HepG2 (cell line): Measurements from ENCODE around the gene SLC4A11. TPM values are rescaled to one million over a fixed set of nuclear protein-coding genes. Genes with fewer than 3 reads are reported as not detected.

Source experiments
- CENPT ChIP-seq: sonication (generic); formaldehyde crosslinking; IDR thresholded peaks from 2 replicates; pipeline ENCODE4 v1.8.0; 2022; ENCODE audit warnings: low read depth, mild to moderate bottlenecking, moderate library complexity, missing genetic modification reagents
- KLF13 ChIP-seq: sonication (generic); formaldehyde crosslinking; IDR thresholded peaks from 2 replicates; pipeline ENCODE4 v1.4.0; 2020; ENCODE audit warnings: mild to moderate bottlenecking, missing genetic modification reagents
- MAZ ChIP-seq, 2 experiments: sonication (generic) in 1 of 2; formaldehyde crosslinking in 1 of 2; IDR thresholded peaks; 2 replicates each; pipeline versions ENCODE4 v1.5.0 to v1.6.1; 2012 to 2020; ENCODE audit warnings: low read depth in 2 of 2, mild to moderate bottlenecking in 2 of 2, borderline replicate concordance in 1 of 2, improper control_type of control experiment in 1 of 2, low read length in 1 of 2, missing genetic modification reagents in 1 of 2, moderate library complexity in 1 of 2
- MYNN ChIP-seq: sonication (generic); formaldehyde crosslinking; IDR thresholded peaks from 2 replicates; pipeline ENCODE4 v1.4.0; 2020; ENCODE audit warnings: mild to moderate bottlenecking, low read depth, missing genetic modification reagents
- NCOR1 ChIP-seq: fragments of 200-600 bp; sonication (generic); IDR thresholded peaks from 2 replicates; pipeline ENCODE4 v1.7.0; 2017; ENCODE audit warnings: antibody characterized with exemption, low read length, borderline replicate concordance
- ZBTB38 ChIP-seq: sonication (generic); formaldehyde crosslinking; IDR thresholded peaks from 2 replicates; pipeline ENCODE4 v1.5.1; 2020; ENCODE audit warnings: mild to moderate bottlenecking, missing genetic modification reagents
- ZNF224 ChIP-seq: sonication (generic); formaldehyde crosslinking; IDR thresholded peaks from 2 replicates; pipeline ENCODE4 v1.5.0; 2020; ENCODE audit warnings: mild to moderate bottlenecking, missing genetic modification reagents
- ZSCAN31 ChIP-seq: sonication (generic); formaldehyde crosslinking; IDR thresholded peaks from 2 replicates; pipeline ENCODE4 v1.5.0; 2020; ENCODE audit warnings: low read depth, mild to moderate bottlenecking, missing genetic modification reagents
- ZSCAN9 ChIP-seq: IDR thresholded peaks from 2 replicates; pipeline ENCODE4 v1.6.1; 2016; ENCODE audit warnings: borderline replicate concordance
- polyA plus RNA-seq, 8 experiments: library from polyadenylated mRNA; depleted of rRNA in 3 of 8; stranded (reverse) in 7 of 8; unstranded in 1 of 8; fragments of >200 nt; fragmentation: Illumina TruSeq in 4 of 8; extraction: Trizol in 4 of 8; gene quantifications; 2 replicates each; pipeline versions ENCODE4 v1.2.1 to v1.2.3, GENCODE V29; 2011 to 2016; ENCODE audit warnings: low read depth in 4 of 8, missing spikeins in 1 of 8, mixed read lengths in 1 of 8; ENCODE audit not compliant: insufficient read depth in 1 of 8
- total RNA-seq, 5 experiments: library from RNA; depleted of rRNA; stranded (reverse); fragments of >200 nt; fragmentation: Illumina TruSeq; extraction: Trizol; gene quantifications; 2 replicates each; pipeline ENCODE4 v1.2.3, GENCODE V29; 2016; ENCODE audit warnings: low read depth in 1 of 5
- TF ChIP-seq, protein P1 (sequence below): sonication (generic); formaldehyde crosslinking; IDR thresholded peaks from 2 replicates; pipeline ENCODE4 v1.8.0; 2023; ENCODE audit warnings: mild to moderate bottlenecking, missing genetic modification reagents
- TF ChIP-seq, protein P2 (sequence below): sonication (generic); formaldehyde crosslinking; IDR thresholded peaks from 2 replicates; pipeline ENCODE4 v1.8.1; 2023; ENCODE audit warnings: mild to moderate bottlenecking, missing genetic modification reagents
- TF ChIP-seq, protein P3 (sequence below): sonication (generic); formaldehyde crosslinking; IDR thresholded peaks from 2 replicates; pipeline ENCODE4 v1.9.0; 2021; ENCODE audit warnings: mild to moderate bottlenecking, missing genetic modification reagents
- TF ChIP-seq, protein P4 (sequence below): sonication (generic); formaldehyde crosslinking; IDR thresholded peaks from 2 replicates; pipeline ENCODE4 v1.4.0; 2020; ENCODE audit warnings: missing genetic modification reagents

The SLC4A11 gene
- total and polyA plus RNA-seq, 2 of the 13 experiments (the other 11 are each of a cell fraction or from before 2014, with no cell fraction given), result 3.9 to 27.0 TPM

DNA sequence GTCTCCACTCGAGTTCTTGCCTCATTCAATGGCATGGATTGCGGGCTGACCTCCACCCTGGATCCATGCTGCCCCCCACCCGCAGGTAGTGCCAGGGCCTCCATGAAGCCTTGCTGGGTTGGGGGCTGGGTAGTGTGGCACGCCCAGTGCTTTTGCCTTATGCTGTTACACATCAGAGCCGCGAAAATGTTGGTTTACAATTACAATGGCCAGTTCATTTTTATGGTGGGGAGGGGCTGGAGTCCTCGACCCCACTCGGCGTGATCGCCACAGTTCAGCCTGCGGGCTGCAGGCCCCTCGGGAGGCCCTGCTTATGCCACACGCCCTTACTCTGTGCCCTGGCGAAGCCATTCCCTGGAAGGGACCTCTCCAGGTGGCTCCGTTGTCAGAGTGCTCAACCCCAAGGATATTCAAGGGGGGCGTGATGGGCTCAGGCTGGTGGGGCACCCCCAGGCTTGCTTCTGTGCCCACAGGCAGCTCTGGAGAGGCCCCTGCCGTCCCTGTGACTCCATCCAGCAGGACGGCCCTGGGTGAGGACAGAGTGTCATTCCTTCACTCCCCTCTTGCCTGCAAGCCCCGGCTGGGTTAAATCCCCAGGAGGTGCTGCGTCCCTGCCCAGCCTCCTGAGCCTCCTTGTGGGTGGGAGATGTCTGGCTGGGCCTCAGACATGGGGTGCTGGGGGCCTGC, 14.9 kb downstream of the SLC4A11 start (continued):
- TF ChIP-seq MAZ (IDR thresholded peaks at IDR 0.05; ENCODE audit: borderline replicate concordance, low read depth, low read length), result 0 out of 2 replicates have a peak, but pooled peaks have one; percentile 20
- no peak for TF ChIP-seq MAZ (CRISPR knock-in tag; IDR thresholded peaks at IDR 0.05; ENCODE audit: low read depth)
- TF ChIP-seq ZSCAN9 (CRISPR knock-in tag), result no peak
- TF ChIP-seq, protein P1, sequence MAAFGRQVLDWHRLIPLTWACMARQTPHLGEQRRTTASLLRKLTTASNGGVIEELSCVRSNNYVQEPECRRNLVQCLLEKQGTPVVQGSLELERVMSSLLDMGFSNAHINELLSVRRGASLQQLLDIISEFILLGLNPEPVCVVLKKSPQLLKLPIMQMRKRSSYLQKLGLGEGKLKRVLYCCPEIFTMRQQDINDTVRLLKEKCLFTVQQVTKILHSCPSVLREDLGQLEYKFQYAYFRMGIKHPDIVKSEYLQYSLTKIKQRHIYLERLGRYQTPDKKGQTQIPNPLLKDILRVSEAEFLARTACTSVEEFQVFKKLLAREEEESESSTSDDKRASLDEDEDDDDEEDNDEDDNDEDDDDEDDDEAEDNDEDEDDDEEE (CRISPR knock-in tag), result peak; percentile 77
- TF ChIP-seq CENPT (CRISPR knock-in tag), result peak; percentile 13; the same call in 1 of the 2 replicates
- TF ChIP-seq NCOR1, result 0 out of 2 replicates have a peak, but pooled peaks have one; percentile 27
- TF ChIP-seq ZSCAN31 (CRISPR knock-in tag), result 0 out of 2 replicates have a peak, but pooled peaks have one; percentile 3
- TF ChIP-seq, protein P2, sequence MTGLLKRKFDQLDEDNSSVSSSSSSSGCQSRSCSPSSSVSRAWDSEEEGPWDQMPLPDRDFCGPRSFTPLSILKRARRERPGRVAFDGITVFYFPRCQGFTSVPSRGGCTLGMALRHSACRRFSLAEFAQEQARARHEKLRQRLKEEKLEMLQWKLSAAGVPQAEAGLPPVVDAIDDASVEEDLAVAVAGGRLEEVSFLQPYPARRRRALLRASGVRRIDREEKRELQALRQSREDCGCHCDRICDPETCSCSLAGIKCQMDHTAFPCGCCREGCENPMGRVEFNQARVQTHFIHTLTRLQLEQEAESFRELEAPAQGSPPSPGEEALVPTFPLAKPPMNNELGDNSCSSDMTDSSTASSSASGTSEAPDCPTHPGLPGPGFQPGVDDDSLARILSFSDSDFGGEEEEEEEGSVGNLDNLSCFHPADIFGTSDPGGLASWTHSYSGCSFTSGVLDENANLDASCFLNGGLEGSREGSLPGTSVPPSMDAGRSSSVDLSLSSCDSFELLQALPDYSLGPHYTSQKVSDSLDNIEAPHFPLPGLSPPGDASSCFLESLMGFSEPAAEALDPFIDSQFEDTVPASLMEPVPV (CRISPR knock-in tag), result peak; percentile 17; the same call in 1 of the 2 replicates
- 0 out of 2 replicates have a peak, but pooled peaks have one; percentile 28 for TF ChIP-seq MYNN (CRISPR knock-in tag)
- TF ChIP-seq ZNF224, result 0 out of 2 replicates have a peak, but pooled peaks have one; percentile 33
- TF ChIP-seq, protein P3, sequence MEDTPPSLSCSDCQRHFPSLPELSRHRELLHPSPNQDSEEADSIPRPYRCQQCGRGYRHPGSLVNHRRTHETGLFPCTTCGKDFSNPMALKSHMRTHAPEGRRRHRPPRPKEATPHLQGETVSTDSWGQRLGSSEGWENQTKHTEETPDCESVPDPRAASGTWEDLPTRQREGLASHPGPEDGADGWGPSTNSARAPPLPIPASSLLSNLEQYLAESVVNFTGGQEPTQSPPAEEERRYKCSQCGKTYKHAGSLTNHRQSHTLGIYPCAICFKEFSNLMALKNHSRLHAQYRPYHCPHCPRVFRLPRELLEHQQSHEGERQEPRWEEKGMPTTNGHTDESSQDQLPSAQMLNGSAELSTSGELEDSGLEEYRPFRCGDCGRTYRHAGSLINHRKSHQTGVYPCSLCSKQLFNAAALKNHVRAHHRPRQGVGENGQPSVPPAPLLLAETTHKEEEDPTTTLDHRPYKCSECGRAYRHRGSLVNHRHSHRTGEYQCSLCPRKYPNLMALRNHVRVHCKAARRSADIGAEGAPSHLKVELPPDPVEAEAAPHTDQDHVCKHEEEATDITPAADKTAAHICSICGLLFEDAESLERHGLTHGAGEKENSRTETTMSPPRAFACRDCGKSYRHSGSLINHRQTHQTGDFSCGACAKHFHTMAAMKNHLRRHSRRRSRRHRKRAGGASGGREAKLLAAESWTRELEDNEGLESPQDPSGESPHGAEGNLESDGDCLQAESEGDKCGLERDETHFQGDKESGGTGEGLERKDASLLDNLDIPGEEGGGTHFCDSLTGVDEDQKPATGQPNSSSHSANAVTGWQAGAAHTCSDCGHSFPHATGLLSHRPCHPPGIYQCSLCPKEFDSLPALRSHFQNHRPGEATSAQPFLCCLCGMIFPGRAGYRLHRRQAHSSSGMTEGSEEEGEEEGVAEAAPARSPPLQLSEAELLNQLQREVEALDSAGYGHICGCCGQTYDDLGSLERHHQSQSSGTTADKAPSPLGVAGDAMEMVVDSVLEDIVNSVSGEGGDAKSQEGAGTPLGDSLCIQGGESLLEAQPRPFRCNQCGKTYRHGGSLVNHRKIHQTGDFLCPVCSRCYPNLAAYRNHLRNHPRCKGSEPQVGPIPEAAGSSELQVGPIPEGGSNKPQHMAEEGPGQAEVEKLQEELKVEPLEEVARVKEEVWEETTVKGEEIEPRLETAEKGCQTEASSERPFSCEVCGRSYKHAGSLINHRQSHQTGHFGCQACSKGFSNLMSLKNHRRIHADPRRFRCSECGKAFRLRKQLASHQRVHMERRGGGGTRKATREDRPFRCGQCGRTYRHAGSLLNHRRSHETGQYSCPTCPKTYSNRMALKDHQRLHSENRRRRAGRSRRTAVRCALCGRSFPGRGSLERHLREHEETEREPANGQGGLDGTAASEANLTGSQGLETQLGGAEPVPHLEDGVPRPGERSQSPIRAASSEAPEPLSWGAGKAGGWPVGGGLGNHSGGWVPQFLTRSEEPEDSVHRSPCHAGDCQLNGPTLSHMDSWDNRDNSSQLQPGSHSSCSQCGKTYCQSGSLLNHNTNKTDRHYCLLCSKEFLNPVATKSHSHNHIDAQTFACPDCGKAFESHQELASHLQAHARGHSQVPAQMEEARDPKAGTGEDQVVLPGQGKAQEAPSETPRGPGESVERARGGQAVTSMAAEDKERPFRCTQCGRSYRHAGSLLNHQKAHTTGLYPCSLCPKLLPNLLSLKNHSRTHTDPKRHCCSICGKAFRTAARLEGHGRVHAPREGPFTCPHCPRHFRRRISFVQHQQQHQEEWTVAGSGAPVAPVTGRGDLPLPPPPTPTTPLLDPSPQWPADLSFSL (CRISPR knock-in tag), result 0 out of 2 replicates have a peak, but pooled peaks have one; percentile 7
- TF ChIP-seq, protein P4, sequence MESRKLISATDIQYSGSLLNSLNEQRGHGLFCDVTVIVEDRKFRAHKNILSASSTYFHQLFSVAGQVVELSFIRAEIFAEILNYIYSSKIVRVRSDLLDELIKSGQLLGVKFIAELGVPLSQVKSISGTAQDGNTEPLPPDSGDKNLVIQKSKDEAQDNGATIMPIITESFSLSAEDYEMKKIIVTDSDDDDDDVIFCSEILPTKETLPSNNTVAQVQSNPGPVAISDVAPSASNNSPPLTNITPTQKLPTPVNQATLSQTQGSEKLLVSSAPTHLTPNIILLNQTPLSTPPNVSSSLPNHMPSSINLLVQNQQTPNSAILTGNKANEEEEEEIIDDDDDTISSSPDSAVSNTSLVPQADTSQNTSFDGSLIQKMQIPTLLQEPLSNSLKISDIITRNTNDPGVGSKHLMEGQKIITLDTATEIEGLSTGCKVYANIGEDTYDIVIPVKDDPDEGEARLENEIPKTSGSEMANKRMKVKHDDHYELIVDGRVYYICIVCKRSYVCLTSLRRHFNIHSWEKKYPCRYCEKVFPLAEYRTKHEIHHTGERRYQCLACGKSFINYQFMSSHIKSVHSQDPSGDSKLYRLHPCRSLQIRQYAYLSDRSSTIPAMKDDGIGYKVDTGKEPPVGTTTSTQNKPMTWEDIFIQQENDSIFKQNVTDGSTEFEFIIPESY, result peak; percentile 76
- peak; percentile 99 for TF ChIP-seq ZBTB38 (CRISPR knock-in tag)
- 0 out of 2 replicates have a peak, but pooled peaks have one; percentile 6 for TF ChIP-seq KLF13 (CRISPR knock-in tag)
